Measurements from ENCODE around the gene PDILT. TPM values are rescaled to one million over a fixed set of nuclear protein-coding genes. Genes with fewer than 3 reads are reported as not detected.
"Not testable (repeated sequence)": the region's sequence is repeated elsewhere in the genome, so short reads cannot be mapped to it uniquely, and the experiment has no call there.

The PDILT gene, protein sequence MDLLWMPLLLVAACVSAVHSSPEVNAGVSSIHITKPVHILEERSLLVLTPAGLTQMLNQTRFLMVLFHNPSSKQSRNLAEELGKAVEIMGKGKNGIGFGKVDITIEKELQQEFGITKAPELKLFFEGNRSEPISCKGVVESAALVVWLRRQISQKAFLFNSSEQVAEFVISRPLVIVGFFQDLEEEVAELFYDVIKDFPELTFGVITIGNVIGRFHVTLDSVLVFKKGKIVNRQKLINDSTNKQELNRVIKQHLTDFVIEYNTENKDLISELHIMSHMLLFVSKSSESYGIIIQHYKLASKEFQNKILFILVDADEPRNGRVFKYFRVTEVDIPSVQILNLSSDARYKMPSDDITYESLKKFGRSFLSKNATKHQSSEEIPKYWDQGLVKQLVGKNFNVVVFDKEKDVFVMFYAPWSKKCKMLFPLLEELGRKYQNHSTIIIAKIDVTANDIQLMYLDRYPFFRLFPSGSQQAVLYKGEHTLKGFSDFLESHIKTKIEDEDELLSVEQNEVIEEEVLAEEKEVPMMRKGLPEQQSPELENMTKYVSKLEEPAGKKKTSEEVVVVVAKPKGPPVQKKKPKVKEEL
- not detected for total RNA-seq

DNA sequence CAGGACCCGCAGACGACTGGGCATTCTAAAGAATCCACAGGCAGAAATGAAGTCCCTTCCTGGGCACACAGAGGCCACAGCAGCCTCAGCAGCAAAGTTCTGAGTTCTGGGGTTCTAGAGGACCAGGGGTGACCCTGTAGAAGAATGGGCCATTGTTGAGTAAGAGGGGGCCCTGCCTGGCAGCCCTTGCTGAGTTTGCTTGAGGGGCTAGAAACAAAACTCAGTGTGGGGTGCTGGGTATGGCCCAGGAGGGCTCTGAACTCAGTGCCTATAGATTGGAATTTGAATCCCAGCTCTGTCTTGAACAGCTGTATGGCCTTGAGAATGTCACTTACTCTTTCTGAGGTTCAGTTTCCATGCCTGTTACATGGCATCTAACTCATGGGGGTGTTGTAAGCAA is at the start of gene PDILT:
Gene PDILT (minus strand): TSS at position 101 of the 400 bp plus-strand sequence. CDS start 5,437 bp downstream, outside the sequence.
- TF ChIP-seq CTCF (IDR thresholded peaks at IDR 0.05), result no peak
- Mint-ChIP-seq H3K4me3 (no peak within 1 kb of the TSS), H3K27me3 (no peaks in the 10 kb centered on the region), H3K27ac (no peak within 1 kb of the TSS), H3K36me3 (ENCODE audit: low read depth) (no peaks in the 10 kb centered on the region), H3K9me3 (no peaks in the 10 kb centered on the region), H3K4me1 (ENCODE audit: low read depth) (no peaks in the 10 kb centered on the region)
- CTCF ChIA-PET, result no interaction called here
- DNase-seq (no peak), ATAC-seq (no peak)
- POLR2A ChIA-PET, result no interaction called here
- intact Hi-C loops (cut with micrococcal nuclease), result no loop called here

GRCh38 chr16:20453633-20454032 is 49.1 kb upstream of the PDILT start:
- DNase-seq; intact Hi-C loops (cut with micrococcal nuclease); H3K4me1 Mint-ChIP-seq (ENCODE audit: low read depth); POLR2A ChIA-PET; H3K36me3 Mint-ChIP-seq (ENCODE audit: low read depth); H3K9me3 Mint-ChIP-seq; H3K27ac Mint-ChIP-seq; H3K27me3 Mint-ChIP-seq; CTCF ChIA-PET; H3K4me3 Mint-ChIP-seq; ATAC-seq: not testable (repeated sequence)

GRCh38 chr16:20451364-20451763 is 46.8 kb upstream of the PDILT start, which contains the start of gene ACSM2A:
Gene ACSM2A (plus strand): TSS chr16:20451521. CDS start chr16:20460115, 8,594 bp downstream.
- intact Hi-C loops (cut with micrococcal nuclease); H3K27me3 Mint-ChIP-seq; H3K9me3 Mint-ChIP-seq; H3K4me3 Mint-ChIP-seq; H3K36me3 Mint-ChIP-seq (ENCODE audit: low read depth); POLR2A ChIA-PET; ATAC-seq; CTCF ChIA-PET; H3K4me1 Mint-ChIP-seq (ENCODE audit: low read depth); DNase-seq; H3K27ac Mint-ChIP-seq: not testable (repeated sequence)

DNA sequence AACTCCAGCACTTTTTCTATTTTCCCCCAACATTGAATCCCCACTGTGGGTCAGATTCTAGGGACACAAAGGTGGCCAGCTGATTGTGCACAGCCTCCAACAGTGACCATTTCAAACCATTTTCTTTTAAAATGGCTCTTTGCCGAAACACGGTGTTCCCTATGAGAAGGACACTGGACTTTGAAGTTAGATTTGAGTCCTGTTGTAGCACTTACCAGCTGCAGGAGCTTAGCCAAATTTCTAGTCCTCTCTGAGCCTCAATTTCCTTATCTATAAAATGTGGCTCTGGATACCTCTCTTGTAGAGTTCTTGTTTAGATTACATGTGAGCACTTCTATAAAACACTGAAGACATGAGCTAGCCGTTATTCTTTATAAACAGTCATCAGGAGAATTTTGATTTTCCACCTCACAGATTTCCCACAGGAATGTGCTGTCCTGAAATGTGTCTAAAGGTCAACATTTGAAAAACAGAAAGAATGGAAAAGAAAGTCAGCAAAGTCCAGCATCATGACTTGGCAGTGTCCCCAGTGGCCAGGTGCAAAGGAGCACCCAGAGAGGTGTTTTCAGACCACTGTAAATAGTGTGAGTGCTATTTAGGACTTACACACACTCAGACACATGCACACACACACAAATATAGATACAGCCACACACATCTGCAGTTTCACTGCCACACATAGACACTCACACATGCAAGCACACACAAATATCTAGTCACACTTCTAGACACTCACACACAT is 42.3 kb upstream of the PDILT start:
- H3K27me3 Mint-ChIP-seq; H3K9me3 Mint-ChIP-seq; H3K27ac Mint-ChIP-seq; H3K4me3 Mint-ChIP-seq; intact Hi-C loops (cut with micrococcal nuclease); H3K4me1 Mint-ChIP-seq (ENCODE audit: low read depth); H3K36me3 Mint-ChIP-seq (ENCODE audit: low read depth); DNase-seq; POLR2A ChIA-PET; ATAC-seq; CTCF ChIA-PET: not testable (repeated sequence)

DNA sequence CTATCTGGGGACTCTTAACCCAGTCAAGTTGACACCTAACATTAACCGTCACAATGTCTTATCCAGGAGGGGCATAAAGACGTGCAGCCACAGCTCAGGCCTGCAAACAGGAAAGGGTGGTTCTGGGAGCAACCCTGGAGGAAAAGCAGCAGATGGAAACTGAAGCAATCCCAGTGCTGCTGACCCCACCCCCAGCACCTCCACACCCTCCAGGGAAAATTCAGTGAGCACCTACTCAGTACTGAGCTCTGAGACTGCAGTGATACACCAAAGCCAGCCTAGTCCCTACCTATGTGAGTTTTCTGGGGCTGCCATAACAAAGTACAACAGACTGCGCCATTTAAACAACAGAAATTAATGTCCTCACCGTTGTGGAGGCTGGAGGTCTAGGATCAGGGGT is 37.3 kb upstream of the PDILT start:
- H3K9me3 Mint-ChIP-seq; H3K27me3 Mint-ChIP-seq; H3K4me3 Mint-ChIP-seq; H3K36me3 Mint-ChIP-seq (ENCODE audit: low read depth); ATAC-seq; CTCF ChIA-PET; intact Hi-C loops (cut with micrococcal nuclease); H3K27ac Mint-ChIP-seq; DNase-seq; POLR2A ChIA-PET; H3K4me1 Mint-ChIP-seq (ENCODE audit: low read depth): not testable (repeated sequence)

DNA sequence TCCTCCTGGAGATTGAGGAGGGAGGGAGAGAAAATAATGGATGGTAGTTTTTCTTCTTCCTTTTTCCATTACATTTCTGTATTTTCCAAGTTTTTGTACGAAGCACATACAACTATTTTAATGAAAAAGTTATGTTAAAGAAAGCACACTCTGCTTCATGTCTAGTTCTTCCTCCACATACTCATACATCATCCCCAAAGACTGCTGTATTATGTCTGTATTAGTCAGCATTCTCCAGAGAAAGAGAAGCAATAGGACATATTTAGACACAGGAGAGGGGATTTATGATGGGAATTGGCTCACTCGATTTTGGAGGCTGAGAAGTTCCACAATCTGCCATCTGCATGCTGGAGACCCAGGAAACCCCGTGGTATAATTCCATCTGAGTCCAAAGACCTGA is 36.7 kb upstream of the PDILT start:
- intact Hi-C loops (cut with micrococcal nuclease), result no loop called here
- Mint-ChIP-seq H3K4me3 (no peak overlapping the region), H3K27ac (no peak overlapping the region), H3K27me3 (peaks cover 1% of the 10 kb centered on the region), H3K4me1 (ENCODE audit: low read depth) (no peaks in the 10 kb centered on the region), H3K36me3 (ENCODE audit: low read depth) (no peaks in the 10 kb centered on the region), H3K9me3 (no peaks in the 10 kb centered on the region)
- no peak for TF ChIP-seq CTCF (IDR thresholded peaks at IDR 0.05)
- ChIA-PET POLR2A (no interaction called here), CTCF (no interaction called here)
- ATAC-seq, result no peak
- no peak for DNase-seq

GRCh38 chr16:20440731-20441130 is 36.2 kb upstream of the PDILT start:
- ATAC-seq; H3K27ac Mint-ChIP-seq; H3K27me3 Mint-ChIP-seq; H3K4me3 Mint-ChIP-seq; intact Hi-C loops (cut with micrococcal nuclease); H3K9me3 Mint-ChIP-seq; POLR2A ChIA-PET; H3K36me3 Mint-ChIP-seq (ENCODE audit: low read depth); H3K4me1 Mint-ChIP-seq (ENCODE audit: low read depth); DNase-seq: not testable (repeated sequence)
- CTCF ChIA-PET, result interaction anchor here (0.7 kb wide), 1 partner anchor 55 kb away, joined by 3 read pairs; no protein-coding TSS in a partner anchor

DNA sequence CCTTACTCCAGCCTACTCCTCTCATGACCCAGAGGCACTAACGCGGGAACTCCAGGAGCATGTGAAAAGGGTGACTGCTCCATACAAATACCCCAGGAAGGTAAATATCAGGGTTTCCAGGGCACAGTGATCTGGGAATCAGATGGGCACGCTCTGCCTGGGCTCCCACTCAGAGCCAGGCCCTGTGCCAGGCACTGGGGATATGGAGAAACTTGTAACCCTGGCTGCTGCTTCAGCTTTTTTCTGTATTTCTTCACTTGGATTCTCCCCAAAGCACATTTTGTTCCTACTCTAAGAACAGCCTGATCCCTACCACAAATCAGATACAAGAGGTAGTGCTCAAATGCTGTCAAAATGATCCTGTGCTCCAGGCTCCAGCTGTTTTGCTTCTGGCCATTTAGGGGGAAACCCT is 35.3 kb upstream of the PDILT start:
- H3K9me3 Mint-ChIP-seq; intact Hi-C loops (cut with micrococcal nuclease); POLR2A ChIA-PET: not testable (repeated sequence)

DNA sequence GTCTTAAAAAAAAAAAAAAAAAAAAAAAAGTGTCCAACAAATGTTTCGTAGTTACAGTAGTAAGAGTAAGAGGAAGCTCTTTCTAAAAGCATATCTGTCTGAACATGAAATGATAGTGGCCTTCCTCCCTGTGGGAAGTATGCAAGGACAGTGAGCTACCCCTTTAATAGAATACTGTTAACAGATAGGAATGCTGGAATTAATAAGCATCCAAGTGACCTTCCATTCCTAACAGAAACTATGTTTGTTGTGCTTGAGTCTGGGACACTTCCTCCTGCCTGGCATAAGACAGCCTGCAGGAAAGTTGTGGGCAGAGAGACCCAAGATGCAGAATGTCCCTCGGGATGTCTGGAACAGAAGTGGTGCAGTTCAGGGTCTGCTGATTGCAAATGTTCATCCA is 34.4 kb upstream of the PDILT start:
- POLR2A ChIA-PET, CTCF ChIA-PET, ATAC-seq: not testable (repeated sequence)

More for the DNA sequence above, 35.3 kb upstream of the PDILT start:
- H3K4me3 Mint-ChIP-seq; CTCF ChIA-PET; ATAC-seq; H3K4me1 Mint-ChIP-seq (ENCODE audit: low read depth); H3K27me3 Mint-ChIP-seq; DNase-seq; H3K36me3 Mint-ChIP-seq (ENCODE audit: low read depth); H3K27ac Mint-ChIP-seq: not testable (repeated sequence)

More for the DNA sequence above, 34.4 kb upstream of the PDILT start:
- DNase-seq; H3K27me3 Mint-ChIP-seq; H3K9me3 Mint-ChIP-seq; H3K4me1 Mint-ChIP-seq (ENCODE audit: low read depth); H3K36me3 Mint-ChIP-seq (ENCODE audit: low read depth); H3K27ac Mint-ChIP-seq; H3K4me3 Mint-ChIP-seq; intact Hi-C loops (cut with micrococcal nuclease): not testable (repeated sequence)
